GM18520 (cell line): ENCODE measurements around the gene SLC7A1.
"Not testable (repeated sequence)": the region's sequence is repeated elsewhere in the genome, so short reads cannot be mapped to it uniquely, and the experiment has no call there.

Experiments used
- ATAC-seq: cut with Tn5 transposase; IDR thresholded peaks from one replicate; pipeline ENCODE4 v1.9.1; 2021; ENCODE audit not compliant: unreplicated experiment

SLC7A1 gene

DNA sequence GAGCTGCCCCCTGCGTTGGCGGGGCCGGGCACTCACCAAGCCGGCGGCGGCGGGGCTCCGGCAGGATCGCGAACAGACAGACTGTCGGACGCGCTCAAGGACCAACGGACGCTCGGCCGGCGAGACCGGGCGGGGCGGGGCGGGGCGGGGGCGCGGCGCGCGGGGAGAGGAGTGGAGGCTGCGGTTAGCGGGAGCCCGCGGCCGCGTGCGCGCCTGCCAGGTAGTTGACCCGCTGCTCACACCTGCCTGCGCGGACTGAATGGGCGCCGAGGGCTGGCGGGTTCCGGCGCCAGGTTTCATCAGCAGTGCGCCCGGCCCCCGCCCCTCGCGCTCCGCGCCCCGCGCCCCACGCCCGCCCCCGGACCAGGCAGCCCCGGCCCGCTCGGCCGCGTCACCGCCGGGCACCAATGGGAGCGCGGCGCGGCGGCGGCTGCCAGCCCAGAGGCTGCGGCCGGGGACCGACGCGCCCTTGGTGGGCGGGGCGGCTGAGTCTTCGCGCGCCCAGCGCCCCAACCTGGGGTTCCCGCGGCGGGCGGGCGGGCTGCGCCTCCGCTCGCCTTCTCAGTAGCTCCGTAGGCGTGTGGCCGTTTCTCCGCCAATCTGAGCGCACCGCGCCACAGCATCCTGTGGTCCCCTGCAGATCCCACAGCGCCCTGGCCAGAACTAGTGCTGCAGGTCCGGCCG lies at the start of gene SLC7A1:
TSS of gene SLC7A1 (minus strand) at position 309 of the 684 bp plus-strand sequence. CDS start 59,500 bp downstream, outside the sequence.
- ATAC-seq, result peak; percentile 80

DNA sequence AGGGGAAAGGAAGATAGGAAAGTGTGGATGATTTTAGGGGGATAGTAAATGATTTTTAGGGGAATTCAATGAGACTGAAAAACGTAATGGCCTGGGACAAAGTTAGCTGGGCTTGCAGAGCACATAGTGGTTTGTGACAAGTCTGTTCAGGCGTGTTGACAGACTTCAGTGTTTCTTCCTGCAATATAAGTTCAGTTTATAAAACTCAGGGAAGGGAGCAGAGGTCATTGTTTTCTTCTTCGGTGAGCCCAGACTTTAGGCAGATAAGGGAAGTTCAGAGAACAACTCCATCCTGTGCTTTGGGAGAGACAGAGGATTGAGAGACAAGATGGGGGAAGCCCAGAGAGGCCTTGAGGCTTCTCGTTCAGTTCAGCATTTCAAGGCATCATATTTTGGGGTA lies 45.2 kb upstream of the SLC7A1 start:
- ATAC-seq, result no peak

DNA sequence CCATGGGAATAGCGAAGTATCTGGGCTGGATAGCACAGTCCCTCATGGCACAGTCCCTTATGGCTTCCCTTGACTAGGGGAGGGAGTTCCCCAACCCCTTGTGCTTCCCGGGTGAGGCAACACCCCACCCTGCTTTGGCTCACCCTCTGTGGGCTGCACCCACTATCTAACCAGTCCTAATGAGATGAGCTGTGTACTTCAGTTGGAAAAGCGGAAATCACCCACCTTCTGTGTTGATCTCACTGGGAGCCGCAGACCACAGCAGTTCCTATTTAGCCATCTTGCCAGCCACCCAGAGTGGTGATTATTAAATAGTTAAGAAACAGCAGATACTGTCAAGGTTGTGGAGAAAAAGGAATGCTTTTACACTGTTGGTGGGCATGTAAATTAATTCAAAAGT lies 41.3 kb upstream of the SLC7A1 start:
- not testable (repeated sequence) for ATAC-seq

DNA sequence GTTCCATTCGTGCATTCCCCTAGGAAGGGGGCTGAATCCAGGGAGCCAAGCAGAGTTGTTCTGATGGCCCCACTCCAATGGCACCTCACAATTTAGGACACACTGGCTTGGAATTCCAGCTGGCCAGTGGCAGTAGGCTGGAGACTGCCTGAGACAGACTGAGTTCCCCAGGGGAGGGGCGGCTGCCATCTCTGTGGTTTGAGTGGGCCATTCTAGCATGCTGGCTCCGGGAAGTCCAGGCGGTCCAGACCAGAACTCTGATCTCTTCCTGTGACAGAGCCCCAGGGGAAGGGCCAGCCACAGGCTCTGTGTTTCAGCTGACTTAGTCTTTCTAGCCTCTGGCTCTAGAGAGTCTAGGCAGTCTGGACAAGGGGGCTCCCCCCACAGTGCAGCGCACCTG lies 29.5 kb upstream of the SLC7A1 start:
- no peak for ATAC-seq

DNA sequence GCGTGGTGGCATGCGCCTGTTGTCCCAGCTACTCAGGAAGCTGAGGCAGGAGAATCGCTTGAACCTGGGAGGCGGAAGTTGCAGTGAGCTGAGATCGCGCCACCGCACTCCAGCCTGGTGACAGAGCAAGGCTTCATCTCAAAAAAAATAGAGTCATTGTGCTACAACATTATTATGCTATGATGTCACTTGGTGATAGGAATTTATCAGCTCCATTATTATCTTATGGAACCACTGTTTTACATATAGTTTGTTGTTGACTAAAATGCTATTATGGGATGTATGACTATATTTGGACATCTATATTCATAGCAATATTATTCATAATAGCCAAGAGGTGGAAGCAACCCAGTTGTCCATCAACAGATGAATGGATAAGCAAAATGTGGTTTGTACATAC lies 26.4 kb upstream of the SLC7A1 start:
- ATAC-seq, result no peak

DNA sequence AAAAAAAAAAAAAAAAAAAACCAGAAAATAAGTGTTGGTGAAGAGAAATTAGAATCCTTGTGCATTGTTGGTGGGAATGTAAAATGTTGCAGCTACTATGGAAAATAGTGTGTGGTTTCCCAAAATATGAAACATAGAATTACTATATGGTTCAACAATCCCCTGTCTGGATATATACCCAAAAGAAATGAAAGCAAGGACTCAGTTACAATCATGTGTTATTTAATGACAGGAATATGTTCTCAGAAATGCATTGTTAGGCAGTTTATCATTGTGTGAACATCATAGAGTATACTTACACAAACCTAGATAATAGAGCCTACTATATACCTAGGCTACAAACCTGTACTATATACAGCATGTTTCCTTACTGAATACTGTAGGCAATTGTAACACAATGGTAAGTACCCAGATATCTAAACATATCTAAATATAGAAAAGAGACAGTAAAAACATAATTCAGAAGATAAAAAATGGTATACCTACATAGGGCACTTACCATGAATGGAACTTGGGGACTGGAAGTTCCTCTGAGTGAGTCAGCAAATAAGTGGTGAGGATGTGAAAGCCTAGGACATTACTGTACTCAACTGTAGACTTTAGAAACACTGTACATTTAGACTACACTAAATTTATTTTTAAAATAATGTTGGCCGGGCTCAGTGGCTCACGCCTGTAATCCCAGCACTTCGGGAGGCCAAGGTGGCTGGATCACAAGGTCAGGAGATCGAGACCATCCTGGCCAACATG lies 25.7 kb upstream of the SLC7A1 start:
- no peak for ATAC-seq

DNA sequence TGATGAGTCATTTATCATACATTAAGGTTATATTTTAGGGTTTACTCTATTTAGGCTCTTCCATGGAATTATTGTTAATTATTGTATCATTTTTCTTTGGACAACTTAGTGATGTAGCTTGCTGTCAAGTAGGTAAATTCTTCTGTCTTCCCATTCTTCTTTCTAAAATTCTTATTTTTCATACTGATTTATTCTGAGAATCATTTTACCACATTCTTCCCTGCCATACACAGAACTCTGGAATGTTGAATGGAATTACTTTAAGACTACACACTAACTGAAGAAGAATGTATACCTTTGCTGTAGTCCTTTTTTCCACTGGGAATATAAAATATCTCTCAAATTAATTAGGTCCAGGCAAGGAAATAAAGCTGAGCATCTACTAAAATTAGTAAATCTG lies 24.5 kb upstream of the SLC7A1 start:
- ATAC-seq, result no peak

GRCh38 chr13:29613101-29613500 lies 17.6 kb upstream of the SLC7A1 start:
- no peak for ATAC-seq

DNA sequence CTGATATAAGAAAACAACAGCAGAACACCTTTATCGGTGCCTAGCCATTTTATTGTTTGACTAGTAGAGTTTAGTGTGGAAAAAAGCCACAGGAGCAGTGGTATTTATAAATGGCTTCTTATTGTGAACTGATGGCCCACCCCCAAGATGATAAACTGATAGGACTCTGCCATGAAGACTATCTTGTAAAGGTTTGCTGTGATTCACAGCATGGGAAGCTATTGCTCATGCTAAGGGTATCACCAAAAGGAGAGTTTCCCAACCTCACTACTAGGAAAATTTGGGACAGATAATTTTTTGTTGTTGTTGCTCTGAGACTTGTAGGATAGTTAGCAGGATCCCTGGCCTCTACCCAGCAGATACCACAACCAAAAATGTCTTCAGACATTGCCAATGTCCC lies 12.0 kb upstream of the SLC7A1 start:
- ATAC-seq, result no peak

DNA sequence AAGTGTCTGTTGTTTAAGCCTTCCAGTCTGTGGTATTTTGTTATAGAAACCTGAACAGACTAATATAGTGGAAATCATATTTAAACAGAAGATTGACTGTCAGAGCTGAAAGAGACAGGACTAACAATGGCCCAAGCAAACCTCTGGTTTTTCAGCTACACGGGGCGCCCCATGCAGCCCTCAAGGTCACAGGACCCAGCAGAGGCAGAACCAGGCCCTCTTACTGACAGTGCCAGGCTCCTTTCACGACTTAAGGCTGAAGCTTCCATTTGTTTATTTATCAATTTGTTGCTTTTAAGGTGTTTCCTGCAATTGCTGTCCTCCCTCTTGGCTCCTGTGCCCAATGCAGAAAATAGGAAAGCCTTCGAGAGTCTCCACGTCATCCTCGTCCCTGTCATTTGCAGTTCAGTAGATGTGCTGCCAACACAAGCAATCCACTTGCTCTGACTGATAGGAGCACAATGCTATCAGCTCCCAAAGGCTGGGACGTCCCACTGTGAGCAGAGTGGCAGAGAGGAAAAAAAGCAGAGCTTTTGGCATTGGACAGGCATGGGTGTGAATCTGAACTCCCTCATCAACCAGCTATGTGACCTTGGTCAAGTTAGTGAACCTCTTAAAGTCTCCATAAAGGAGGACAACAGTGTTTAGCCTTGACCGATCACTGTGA lies 10.5 kb upstream of the SLC7A1 start:
- ATAC-seq, result no peak

GRCh38 chr13:29598321-29598720 lies 2.8 kb upstream of the SLC7A1 start:
- no peak for ATAC-seq

- no peak for ATAC-seq
Measured at GRCh38 chr13:29597706-29598105, 2.2 kb upstream of the SLC7A1 start.

GRCh38 chr13:29597246-29597645 lies 1.8 kb upstream of the SLC7A1 start:
- no peak for ATAC-seq

DNA sequence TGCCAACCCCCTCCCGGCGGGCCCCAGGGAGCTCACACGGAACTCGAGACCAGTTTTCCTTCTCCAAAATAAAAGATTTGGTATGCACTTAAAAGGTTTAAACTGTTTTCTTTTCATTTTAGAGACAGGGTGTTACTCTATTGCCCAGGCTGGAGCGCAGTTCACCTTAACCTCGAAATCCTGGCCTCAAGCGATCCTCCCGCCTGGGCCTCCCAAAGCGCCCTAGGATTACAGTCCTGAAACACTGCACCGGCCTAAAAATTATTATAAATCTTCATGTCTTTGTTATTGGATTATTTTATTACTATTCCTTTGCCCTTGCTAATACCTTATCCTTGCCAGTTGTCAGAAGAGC lies 553 bp upstream of the SLC7A1 start:
- ATAC-seq, result no peak

- peak; percentile 23 for ATAC-seq
Measured at GRCh38 chr13:29594710-29595379, 643 bp downstream of the SLC7A1 start.

GRCh38 chr13:29594303-29594709 lies 1.2 kb downstream of the SLC7A1 start:
- ATAC-seq, result peak; percentile 15

DNA sequence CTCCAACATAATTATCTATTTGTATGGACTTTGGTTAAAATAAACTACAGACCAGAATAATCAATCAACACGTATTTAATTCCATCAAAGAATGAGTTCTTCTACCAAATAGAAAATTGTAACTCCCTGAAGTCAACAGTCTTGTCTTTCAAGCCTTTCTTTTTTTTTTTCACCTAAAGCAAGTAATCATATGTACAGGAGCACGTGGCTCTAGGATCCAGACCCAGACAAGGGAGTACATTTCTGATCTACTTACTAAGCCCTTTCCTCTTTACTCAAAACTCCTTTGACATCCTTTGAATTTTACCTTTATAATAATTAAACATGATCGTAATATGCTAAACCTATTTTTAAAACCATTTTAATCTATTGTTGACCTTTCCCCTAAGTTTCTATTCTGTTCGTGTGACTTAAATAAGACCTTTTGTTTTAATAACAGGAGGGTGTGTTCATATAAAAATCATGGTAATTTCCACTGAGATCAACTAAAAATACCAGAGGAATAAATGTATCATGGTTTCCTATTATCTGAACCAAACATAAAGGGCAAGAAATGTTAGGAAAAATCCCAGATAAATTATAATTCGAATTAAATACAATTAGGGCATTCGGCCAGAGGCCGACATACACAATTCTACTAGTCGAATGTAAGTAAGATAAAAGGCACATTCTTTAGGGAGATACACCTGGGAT lies 1.7 kb downstream of the SLC7A1 start:
- ATAC-seq, result no peak

- ATAC-seq, result no peak
Measured at GRCh38 chr13:29591310-29591709, 4.2 kb downstream of the SLC7A1 start.

- ATAC-seq, result no peak
Measured at GRCh38 chr13:29589967-29590366, 5.5 kb downstream of the SLC7A1 start.

GRCh38 chr13:29589234-29589633 lies 6.3 kb downstream of the SLC7A1 start:
- ATAC-seq, result no peak

GRCh38 chr13:29587645-29588044 lies 7.8 kb downstream of the SLC7A1 start:
- ATAC-seq, result no peak
